Naive thymus-derived CD4-positive, alpha-beta T cell (primary cell): ENCODE data around the gene DLG2. TPM values are rescaled to one million over a fixed set of nuclear protein-coding genes. Genes with fewer than 3 reads are reported as not detected.

Source experiments
- ATAC-seq: fragments of 150-1000 bp; cut with Tn5 transposase; 2 replicates; pipeline ENCODE4 v1.10.0; 2021; ENCODE audit warnings: mild to moderate bottlenecking, moderate library complexity
- CTCF ChIA-PET: fragments of 350-600 bp; sonication (Branson Sonifier 250); formaldehyde crosslinking; loops from one replicate; lab custom pipeline; 2021; ENCODE audit warnings: antibody characterized with exemption; lab: Charles Lee
- POLR2A ChIA-PET: fragments of 350-600 bp; sonication (Branson Sonifier 250); formaldehyde crosslinking; loops from one replicate; lab custom pipeline; 2021; ENCODE audit warnings: antibody characterized with exemption, inconsistent platforms; lab: Charles Lee
- DNase-seq, 9 donors: peaks; one replicate each; pipeline versions ENCODE4 v3.0.0 to v3.0.0-alpha.2; 2020 to 2022; ENCODE audit warnings: mixed read lengths in 1 of 9
- H3K27ac ChIP-seq: one replicate; pipeline ENCODE4 v1.7.0; 2013; ENCODE audit warnings: mild to moderate bottlenecking, low read depth, low read length, moderate library complexity
- H3K27me3 ChIP-seq, 2 donors: one replicate each; pipeline ENCODE4 v1.7.0; 2013; ENCODE audit warnings: low read length in 2 of 2, mild to moderate bottlenecking in 2 of 2, moderate library complexity in 2 of 2; ENCODE audit not compliant: control insufficient read depth in 2 of 2, insufficient read depth in 2 of 2
- H3K36me3 ChIP-seq, 3 experiments: 1 replicate in 2 of 3; 2 replicates in 1 of 3; pipeline ENCODE4 v1.7.0; 2013; ENCODE audit warnings: low read length in 3 of 3, mild to moderate bottlenecking in 3 of 3, moderate library complexity in 1 of 3; ENCODE audit not compliant: insufficient read depth in 3 of 3, control insufficient read depth in 2 of 3
- H3K4me1 ChIP-seq, 2 donors: one replicate each; pipeline ENCODE4 v1.7.0; 2013; ENCODE audit warnings: low read length in 2 of 2, mild to moderate bottlenecking in 2 of 2, moderate library complexity in 1 of 2; ENCODE audit not compliant: control insufficient read depth in 2 of 2, insufficient read depth in 2 of 2
- H3K4me3 ChIP-seq: 2 replicates; pipeline ENCODE4 v1.7.0; 2013; ENCODE audit warnings: mild to moderate bottlenecking, low read length
- H3K9me3 ChIP-seq, 3 experiments: 1 replicate in 2 of 3; 2 replicates in 1 of 3; pipeline ENCODE4 v1.7.0; 2013; ENCODE audit warnings: low read length in 3 of 3; ENCODE audit not compliant: control insufficient read depth in 2 of 3
- H3K27ac Mint-ChIP-seq, 9 donors: one replicate each; pipeline ENCODE4 v1.8.0; 2020 to 2022; ENCODE audit warnings: mixed read lengths in 9 of 9, mild to moderate bottlenecking in 8 of 9, moderate library complexity in 5 of 9, inconsistent platforms in 2 of 9
- H3K27me3 Mint-ChIP-seq, 5 donors: one replicate each; pipeline ENCODE4 v1.8.0; 2021 to 2022; ENCODE audit warnings: mixed read lengths in 5 of 5, mild to moderate bottlenecking in 1 of 5
- H3K36me3 Mint-ChIP-seq, 5 donors: one replicate each; pipeline ENCODE4 v1.8.0; 2020 to 2022; ENCODE audit warnings: mixed read lengths in 5 of 5, mild to moderate bottlenecking in 3 of 5, inconsistent platforms in 1 of 5
- H3K4me1 Mint-ChIP-seq, 7 donors: one replicate each; pipeline ENCODE4 v1.8.0; 2020 to 2022; ENCODE audit warnings: mixed read lengths in 7 of 7, mild to moderate bottlenecking in 3 of 7, inconsistent platforms in 1 of 7
- H3K4me3 Mint-ChIP-seq, 10 donors: one replicate each; pipeline ENCODE4 v1.8.0; 2020 to 2022; ENCODE audit warnings: mild to moderate bottlenecking in 10 of 10, mixed read lengths in 10 of 10, moderate library complexity in 6 of 10, inconsistent platforms in 2 of 10
- H3K9me3 Mint-ChIP-seq, 11 donors: one replicate each; pipeline ENCODE4 v1.8.0; 2020 to 2022; ENCODE audit warnings: mixed read lengths in 11 of 11, mild to moderate bottlenecking in 4 of 11, inconsistent platforms in 1 of 11, moderate library complexity in 1 of 11
- intact Hi-C, 2 donors: fragments of 100-400 bp; cut with micrococcal nuclease; formaldehyde crosslinking; loops; one replicate each; pipeline ENCODE4 v1.15.1; 2023
- polyA plus RNA-seq, 2 donors: library from polyadenylated mRNA; unstranded; fragments of 300-500 nt; fragmentation: Illumina TruSeq; gene quantifications; one replicate each; pipeline ENCODE4 v1.2.3, GENCODE V29; 2021
- total RNA-seq, 6 experiments: library from RNA in 5 of 6; stranded (reverse) in 5 of 6; gene quantifications; 1 replicate in 5 of 6; 2 replicates in 1 of 6; pipeline ENCODE4 v1.2.3 and lab custom pipeline; 2021 to 2026

DLG2 gene
- total and polyA plus RNA-seq, 7 experiments from 2014 or later: 0.64 to 6.1 (median 3.7) TPM

GRCh38 chr11:84522331-84522730 is 1104.8 kb downstream of the DLG2 start:
- Histone ChIP-seq H3K27ac (no peak overlapping the region), H3K4me3 (no peak overlapping the region), H3K4me1 (no peaks in the 10 kb centered on the region), H3K36me3 (no peaks in the 10 kb centered on the region), H3K9me3 (no peaks in the 10 kb centered on the region), H3K27me3 (no peaks in the 10 kb centered on the region)
- ATAC-seq (no peak), DNase-seq (no peak)
- no peaks in the 10 kb centered on the region for H3K36me3 Mint-ChIP-seq
- peaks cover 0 to 16% (median 6%) of the 10 kb centered on the region in 11 donors for H3K9me3 Mint-ChIP-seq
- no peaks in the 10 kb centered on the region for H3K27me3 Mint-ChIP-seq
- intact Hi-C loops: no loop called here
- H3K27ac Mint-ChIP-seq: no peak overlapping the region
- POLR2A ChIA-PET: no interaction called here
- H3K4me1 Mint-ChIP-seq: no peaks in the 10 kb centered on the region
- no peak overlapping the region for H3K4me3 Mint-ChIP-seq
- CTCF ChIA-PET: no interaction called here

GRCh38 chr11:84518631-84519183 is 1108.4 kb downstream of the DLG2 start:
- H3K27me3 Mint-ChIP-seq: no peaks in the 10 kb centered on the region
- Histone ChIP-seq H3K4me3 (no peak overlapping the region), H3K9me3 (no peaks in the 10 kb centered on the region), H3K27me3 (no peaks in the 10 kb centered on the region), H3K27ac (no peak overlapping the region), H3K36me3 (no peaks in the 10 kb centered on the region), H3K4me1 (no peaks in the 10 kb centered on the region)
- ATAC-seq (no peak), DNase-seq (no peak)
- ChIA-PET POLR2A (no interaction called here), CTCF (no interaction called here)
- H3K4me3 Mint-ChIP-seq: no peak overlapping the region
- H3K4me1 Mint-ChIP-seq: no peaks in the 10 kb centered on the region
- H3K36me3 Mint-ChIP-seq: no peaks in the 10 kb centered on the region
- H3K27ac Mint-ChIP-seq: no peak overlapping the region
- H3K9me3 Mint-ChIP-seq: peaks cover 0 to 11% (median 4%) of the 10 kb centered on the region in 11 donors
- intact Hi-C loops: no loop called here

GRCh38 chr11:84514436-84514835 is 1112.7 kb downstream of the DLG2 start:
- Mint-ChIP-seq H3K9me3 (peaks cover 0 to 15% (median 8%) of the 10 kb centered on the region in 11 donors), H3K4me3 (no peak overlapping the region), H3K36me3 (no peaks in the 10 kb centered on the region), H3K4me1 (no peaks in the 10 kb centered on the region), H3K27me3 (no peaks in the 10 kb centered on the region), H3K27ac (no peak overlapping the region)
- Histone ChIP-seq H3K9me3 (no peaks in the 10 kb centered on the region), H3K4me1 (no peaks in the 10 kb centered on the region), H3K27me3 (no peaks in the 10 kb centered on the region), H3K36me3 (no peaks in the 10 kb centered on the region), H3K4me3 (no peak overlapping the region), H3K27ac (no peak overlapping the region)
- ChIA-PET CTCF (no interaction called here), POLR2A (interaction anchor here (0.6 kb wide), 1 partner anchor 15 kb away, joined by 3 read pairs; no protein-coding TSS in a partner anchor)
- intact Hi-C loops: no loop called here
- DNase-seq: no peak
- ATAC-seq: no peak

- no peaks in the 10 kb centered on the region for H3K27me3 Mint-ChIP-seq
- no peaks in the 10 kb centered on the region for H3K36me3 ChIP-seq
- H3K4me3 Mint-ChIP-seq: no peak overlapping the region
- DNase-seq: no peak
- intact Hi-C loops: no loop called here
- H3K4me1 Mint-ChIP-seq: no peaks in the 10 kb centered on the region
- H3K4me3 ChIP-seq: no peak overlapping the region
- H3K9me3 ChIP-seq: no peaks in the 10 kb centered on the region
- H3K9me3 Mint-ChIP-seq: peaks cover 0 to 16% (median 5%) of the 10 kb centered on the region in 11 donors
- ChIA-PET POLR2A (no interaction called here), CTCF (no interaction called here)
- H3K27ac ChIP-seq: no peak overlapping the region
- no peak for ATAC-seq
- no peaks in the 10 kb centered on the region for H3K4me1 ChIP-seq
- no peaks in the 10 kb centered on the region for H3K27me3 ChIP-seq
- H3K36me3 Mint-ChIP-seq: no peaks in the 10 kb centered on the region
- no peak overlapping the region for H3K27ac Mint-ChIP-seq
Observed at GRCh38 chr11:84503503-84503902, 1123.6 kb downstream of the DLG2 start.

- Histone ChIP-seq H3K27ac (no peak overlapping the region), H3K27me3 (no peaks in the 10 kb centered on the region), H3K4me1 (no peaks in the 10 kb centered on the region), H3K9me3 (no peaks in the 10 kb centered on the region), H3K36me3 (no peaks in the 10 kb centered on the region), H3K4me3 (no peak overlapping the region)
- DNase-seq: no peak
- no peak for ATAC-seq
- no peak overlapping the region for H3K27ac Mint-ChIP-seq
- H3K27me3 Mint-ChIP-seq: no peaks in the 10 kb centered on the region
- H3K36me3 Mint-ChIP-seq: no peaks in the 10 kb centered on the region
- no peak overlapping the region for H3K4me3 Mint-ChIP-seq
- CTCF ChIA-PET: no interaction called here
- POLR2A ChIA-PET: no interaction called here
- intact Hi-C loops: no loop called here
- no peaks in the 10 kb centered on the region for H3K4me1 Mint-ChIP-seq
- peaks cover 0 to 12% (median 4%) of the 10 kb centered on the region in 11 donors for H3K9me3 Mint-ChIP-seq
Observed at GRCh38 chr11:84501750-84502149, 1125.4 kb downstream of the DLG2 start.

- H3K9me3 Mint-ChIP-seq: peaks cover 0 to 28% (median 5%) of the 10 kb centered on the region in 11 donors
- ATAC-seq (no peak), DNase-seq (no peak)
- no peaks in the 10 kb centered on the region for H3K4me1 ChIP-seq
- no peak overlapping the region for H3K4me3 Mint-ChIP-seq
- POLR2A ChIA-PET: no interaction called here
- CTCF ChIA-PET: no interaction called here
- no peaks in the 10 kb centered on the region for H3K9me3 ChIP-seq
- H3K27ac Mint-ChIP-seq: no peak overlapping the region
- no peak overlapping the region for H3K27ac ChIP-seq
- intact Hi-C loops: no loop called here
- no peaks in the 10 kb centered on the region for H3K27me3 ChIP-seq
- H3K4me3 ChIP-seq: no peak overlapping the region
- no peaks in the 10 kb centered on the region for H3K36me3 ChIP-seq
- no peaks in the 10 kb centered on the region for H3K36me3 Mint-ChIP-seq
- no peaks in the 10 kb centered on the region for H3K27me3 Mint-ChIP-seq
- H3K4me1 Mint-ChIP-seq: no peaks in the 10 kb centered on the region
Observed at GRCh38 chr11:84497981-84498411, 1129.1 kb downstream of the DLG2 start.

GRCh38 chr11:84497181-84497580 is 1130.0 kb downstream of the DLG2 start:
- ChIA-PET POLR2A (no interaction called here), CTCF (no interaction called here)
- Histone ChIP-seq H3K4me1 (no peaks in the 10 kb centered on the region), H3K27ac (no peak overlapping the region), H3K27me3 (no peaks in the 10 kb centered on the region), H3K9me3 (no peaks in the 10 kb centered on the region), H3K36me3 (no peaks in the 10 kb centered on the region), H3K4me3 (no peak overlapping the region)
- no peaks in the 10 kb centered on the region for H3K36me3 Mint-ChIP-seq
- H3K9me3 Mint-ChIP-seq: peaks cover 0 to 22% (median 5%) of the 10 kb centered on the region in 11 donors
- H3K4me3 Mint-ChIP-seq: no peak overlapping the region
- ATAC-seq (no peak), DNase-seq (no peak)
- H3K4me1 Mint-ChIP-seq: no peaks in the 10 kb centered on the region
- no peak overlapping the region for H3K27ac Mint-ChIP-seq
- intact Hi-C loops: no loop called here
- no peaks in the 10 kb centered on the region for H3K27me3 Mint-ChIP-seq
